Epithelial cell of esophagus (primary cell): Measurements from ENCODE around the gene CARNS1.

Source experiments
- DNase-seq: peaks from one replicate; pipeline ENCODE4 v3.0.0; 2010; ENCODE audit warnings: low read depth
- H3K4me3 ChIP-seq: 2 replicates; pipeline ENCODE4 v1.5.1; 2011; ENCODE audit warnings: mild to moderate bottlenecking, low read length, control low read depth
- CTCF ChIP-seq: IDR thresholded peaks from 2 replicates; pipeline ENCODE4 v1.5.1; 2011; ENCODE audit warnings: low read depth, mild to moderate bottlenecking, low read length, control low read depth, inconsistent platforms; ENCODE audit not compliant: insufficient read depth; ENCODE audit errors: missing control alignments

Gene CARNS1

GRCh38 chr11:67412495-67413179 lies 2.8 kb upstream of the CARNS1 start:
- DNase-seq, result no peak
- no peak for TF ChIP-seq CTCF
- H3K4me3 ChIP-seq, result no peak overlapping the region

GRCh38 chr11:67413266-67413849 lies 2.1 kb upstream of the CARNS1 start:
- no peak for DNase-seq
- no peak for TF ChIP-seq CTCF
- no peak overlapping the region for H3K4me3 ChIP-seq

GRCh38 chr11:67416416-67417335 lies 1.2 kb downstream of the CARNS1 start:
- TF ChIP-seq CTCF, result no peak
- no peak overlapping the region for H3K4me3 ChIP-seq
- peak; percentile 73 for DNase-seq

- H3K4me3 ChIP-seq, result no peak overlapping the region
- DNase-seq, result no peak
- TF ChIP-seq CTCF, result no peak
Measured at GRCh38 chr11:67417425-67417824, 1.9 kb downstream of the CARNS1 start.

GRCh38 chr11:67418476-67419281 lies 3.2 kb downstream of the CARNS1 start:
- no peak for TF ChIP-seq CTCF
- no peak overlapping the region for H3K4me3 ChIP-seq
- no peak for DNase-seq

GRCh38 chr11:67419325-67420049 lies 4.0 kb downstream of the CARNS1 start:
- TF ChIP-seq CTCF, result no peak
- DNase-seq, result no peak
- H3K4me3 ChIP-seq, result no peak overlapping the region
